ENCODE measurements around the gene ARSJ. TPM values are rescaled to one million over a fixed set of nuclear protein-coding genes. Genes with fewer than 3 reads are reported as not detected.

Gene ARSJ
- total RNA-seq, 2 donors from 2014 or later = 0.45 TPM; not detected in 1

DNA sequence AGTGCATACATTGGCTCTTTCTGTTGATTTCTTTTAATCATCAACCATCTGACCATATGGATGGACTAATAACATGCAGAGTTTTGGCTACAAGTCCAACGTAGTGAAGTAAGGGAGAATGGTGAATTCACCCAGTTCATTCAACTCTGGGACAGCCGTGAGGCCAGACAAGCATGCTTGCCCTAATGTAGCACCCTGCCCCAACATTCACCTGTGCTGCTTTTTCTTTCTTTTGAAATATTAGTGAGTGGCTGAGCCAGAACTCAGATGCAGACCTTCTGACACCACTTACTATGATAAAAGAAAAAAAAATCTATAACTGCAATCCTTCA is 17.5 kb downstream of the ARSJ start:
- Mint-ChIP-seq H3K27ac (no peak overlapping the region), H3K4me1 (peaks cover 3% of the 10 kb centered on the region), H3K36me3 (ENCODE audit: low read depth) (peaks cover 2% of the 10 kb centered on the region), H3K4me3 (no peak overlapping the region), H3K27me3 (no peaks in the 10 kb centered on the region)
- DNase-seq (no peak), ATAC-seq (no peak)
- H3K9me3 ChIP-seq (ENCODE audit: control insufficient read depth, low read length, poor library complexity, severe bottlenecking) = no peaks in the 10 kb centered on the region

DNA sequence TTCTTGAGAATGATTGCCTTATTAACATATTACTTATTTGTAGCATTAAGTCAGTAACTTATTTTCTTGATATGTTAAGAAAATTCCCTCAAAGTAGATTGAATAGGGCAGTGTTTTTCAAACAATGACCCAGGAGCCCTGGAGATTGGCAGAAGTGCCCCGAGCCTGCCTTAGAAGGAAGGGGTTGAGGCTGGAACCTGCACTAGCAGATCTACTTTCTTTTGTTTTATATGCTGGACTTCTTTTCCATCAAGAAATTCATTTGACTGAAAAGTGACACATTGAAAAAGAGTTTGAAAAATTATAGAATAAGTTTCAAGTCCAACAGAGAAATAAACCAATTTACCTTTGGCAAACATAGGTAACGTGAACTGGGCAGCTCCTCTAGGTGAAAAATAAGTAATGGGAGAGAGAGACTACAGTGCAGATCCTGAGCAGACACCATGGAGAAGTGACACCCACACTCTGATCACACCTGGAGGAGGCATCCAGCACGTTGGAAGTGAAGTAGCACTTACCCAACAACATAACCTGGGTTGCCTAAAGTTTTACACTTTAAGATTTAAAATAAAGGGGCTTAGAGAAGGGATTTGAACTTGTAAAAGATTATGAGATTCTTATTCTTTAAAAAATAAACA is 18.6 kb downstream of the ARSJ start:
- Mint-ChIP-seq H3K4me3 (no peak overlapping the region), H3K36me3 (ENCODE audit: low read depth) (peaks cover 2% of the 10 kb centered on the region)

DNA sequence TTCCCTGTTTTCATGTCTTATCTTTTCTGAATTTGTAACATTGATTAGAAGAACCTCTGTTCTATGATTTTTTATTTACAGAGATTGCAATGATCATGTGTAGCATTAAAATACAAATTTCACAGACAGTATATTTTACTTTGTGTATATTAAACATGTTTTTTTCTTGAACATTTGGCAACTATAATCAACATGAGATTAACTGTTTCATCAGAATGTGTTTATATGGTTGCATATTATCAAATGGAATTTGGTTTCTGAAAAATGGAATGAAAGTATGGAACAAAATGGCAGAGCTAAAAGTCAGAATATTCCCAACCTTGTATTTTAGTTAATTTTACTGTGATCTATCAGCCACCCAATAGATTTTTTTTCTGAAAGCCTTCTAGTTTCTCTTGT is 19.9 kb downstream of the ARSJ start:
- DNase-seq (no peak), ATAC-seq (no peak)
- H3K9me3 ChIP-seq (ENCODE audit: control insufficient read depth, low read length, poor library complexity, severe bottlenecking) = no peaks in the 10 kb centered on the region
- H3K27me3 Mint-ChIP-seq = peaks cover 10% of the 10 kb centered on the region
- H3K4me1 Mint-ChIP-seq = peaks cover 3% of the 10 kb centered on the region
- no peak overlapping the region for H3K4me3 Mint-ChIP-seq
- peaks cover 2% of the 10 kb centered on the region for H3K36me3 Mint-ChIP-seq (ENCODE audit: low read depth)
- H3K27ac Mint-ChIP-seq = no peak overlapping the region

More for the DNA sequence above, 18.6 kb downstream of the ARSJ start:
- Mint-ChIP-seq H3K27ac (no peak overlapping the region), H3K4me1 (peaks cover 3% of the 10 kb centered on the region), H3K27me3 (peaks cover 10% of the 10 kb centered on the region)
- H3K9me3 ChIP-seq (ENCODE audit: control insufficient read depth, low read length, poor library complexity, severe bottlenecking) = no peaks in the 10 kb centered on the region
- no peak for ATAC-seq
- no peak for DNase-seq

DNA sequence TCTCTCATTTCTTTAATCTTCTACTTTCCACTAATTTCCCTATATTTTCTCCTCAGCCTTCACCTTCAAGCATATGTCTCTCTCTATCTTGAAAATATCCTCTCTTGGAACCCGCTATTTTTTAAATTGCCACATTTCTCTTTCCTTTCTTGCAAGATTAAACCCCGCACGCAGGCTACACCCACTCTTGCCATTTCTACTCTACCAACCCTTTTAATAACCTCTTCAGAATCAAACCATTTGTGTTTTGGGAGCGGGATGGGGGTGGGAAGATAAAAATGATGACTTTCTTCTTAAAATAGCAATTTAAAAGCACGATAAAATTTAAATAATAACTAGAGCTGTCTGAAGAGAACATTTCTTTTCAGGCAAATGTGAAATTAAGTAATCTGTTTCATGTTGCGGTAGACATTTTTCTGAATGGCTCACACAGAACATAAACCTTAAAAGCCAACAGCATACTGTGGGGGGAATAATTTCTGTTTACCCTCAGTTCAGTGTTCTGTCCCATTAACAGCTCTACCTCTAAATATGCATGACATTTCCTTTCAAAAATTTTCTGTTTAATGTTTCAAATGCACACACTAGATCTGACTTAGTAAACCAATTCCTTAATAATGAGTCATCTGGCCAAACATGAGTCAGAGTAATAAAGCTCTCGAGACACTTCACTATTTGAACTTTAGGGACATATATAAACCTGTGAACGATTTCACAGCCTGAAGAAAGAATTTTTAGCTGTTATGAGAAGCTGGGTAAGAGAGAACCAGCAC is 20.5 kb downstream of the ARSJ start:
- H3K36me3 Mint-ChIP-seq (ENCODE audit: low read depth) = peaks cover 2% of the 10 kb centered on the region
- H3K4me1 Mint-ChIP-seq = peaks cover 5% of the 10 kb centered on the region
- ATAC-seq = no peak
- no peak overlapping the region for H3K4me3 Mint-ChIP-seq
- no peak for DNase-seq
- H3K27me3 Mint-ChIP-seq = peaks cover 10% of the 10 kb centered on the region
- H3K9me3 ChIP-seq (ENCODE audit: control insufficient read depth, low read length, poor library complexity, severe bottlenecking) = no peaks in the 10 kb centered on the region
- H3K27ac Mint-ChIP-seq = no peak overlapping the region

DNA sequence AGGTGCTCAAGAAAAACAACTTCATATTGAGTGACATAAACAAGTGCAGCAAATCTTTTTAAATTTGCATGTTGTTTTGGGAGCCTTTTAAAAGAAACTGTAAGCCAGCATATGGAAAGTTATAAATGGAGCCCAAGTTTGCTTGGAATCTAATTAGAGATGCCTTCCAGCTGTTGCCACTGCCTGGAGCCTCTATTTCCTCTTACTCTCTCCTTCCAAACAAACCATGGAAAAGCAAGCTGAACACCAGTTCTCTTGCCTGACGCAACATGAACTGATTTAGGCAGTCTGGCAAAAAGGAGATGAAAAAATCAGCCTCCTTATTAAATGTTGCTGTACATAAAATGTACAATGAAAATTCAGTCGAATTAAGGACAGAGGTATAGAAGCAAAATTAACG is 21.5 kb downstream of the ARSJ start:
- no peaks in the 10 kb centered on the region for H3K9me3 ChIP-seq (ENCODE audit: control insufficient read depth, low read length, poor library complexity, severe bottlenecking)
- no peak for ATAC-seq
- no peak overlapping the region for H3K4me3 Mint-ChIP-seq
- no peak for DNase-seq
- peaks cover 10% of the 10 kb centered on the region for H3K27me3 Mint-ChIP-seq
- peaks cover 2% of the 10 kb centered on the region for H3K36me3 Mint-ChIP-seq (ENCODE audit: low read depth)
- no peak overlapping the region for H3K27ac Mint-ChIP-seq
- peaks cover 8% of the 10 kb centered on the region for H3K4me1 Mint-ChIP-seq

DNA sequence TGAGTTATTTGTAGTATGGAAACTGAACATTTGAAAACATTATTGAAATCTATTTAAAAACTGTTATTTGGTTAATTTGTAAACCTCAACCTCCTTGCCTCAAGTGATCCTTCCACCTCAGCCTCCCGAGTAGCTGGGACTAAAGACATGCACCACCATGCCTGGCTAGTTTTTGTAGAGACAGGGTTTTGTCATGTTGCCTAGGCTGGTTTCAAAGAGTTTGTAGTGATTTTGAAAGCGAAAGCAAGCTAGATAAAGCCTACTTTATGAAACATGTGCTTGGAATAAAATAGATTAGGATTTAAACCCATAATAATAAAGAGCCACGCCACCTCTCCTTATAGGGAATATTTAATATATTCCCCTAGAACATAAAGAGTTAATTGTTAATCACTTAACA is 23.5 kb downstream of the ARSJ start:
- ATAC-seq = no peak
- Mint-ChIP-seq H3K36me3 (ENCODE audit: low read depth) (no peaks in the 10 kb centered on the region), H3K27me3 (peaks cover 10% of the 10 kb centered on the region), H3K27ac (no peak overlapping the region), H3K4me1 (peaks cover 12% of the 10 kb centered on the region), H3K4me3 (no peak overlapping the region)
- no peak for DNase-seq
- no peaks in the 10 kb centered on the region for H3K9me3 ChIP-seq (ENCODE audit: control insufficient read depth, low read length, poor library complexity, severe bottlenecking)

GRCh38 chr4:113955411-113955810 is 24.0 kb downstream of the ARSJ start:
- peaks cover 11% of the 10 kb centered on the region for H3K27me3 Mint-ChIP-seq
- H3K36me3 Mint-ChIP-seq (ENCODE audit: low read depth) = no peaks in the 10 kb centered on the region
- no peaks in the 10 kb centered on the region for H3K9me3 ChIP-seq (ENCODE audit: control insufficient read depth, low read length, poor library complexity, severe bottlenecking)
- H3K4me3 Mint-ChIP-seq = no peak overlapping the region
- ATAC-seq (no peak), DNase-seq (no peak)
- no peak overlapping the region for H3K27ac Mint-ChIP-seq
- H3K4me1 Mint-ChIP-seq = peaks cover 14% of the 10 kb centered on the region

DNA sequence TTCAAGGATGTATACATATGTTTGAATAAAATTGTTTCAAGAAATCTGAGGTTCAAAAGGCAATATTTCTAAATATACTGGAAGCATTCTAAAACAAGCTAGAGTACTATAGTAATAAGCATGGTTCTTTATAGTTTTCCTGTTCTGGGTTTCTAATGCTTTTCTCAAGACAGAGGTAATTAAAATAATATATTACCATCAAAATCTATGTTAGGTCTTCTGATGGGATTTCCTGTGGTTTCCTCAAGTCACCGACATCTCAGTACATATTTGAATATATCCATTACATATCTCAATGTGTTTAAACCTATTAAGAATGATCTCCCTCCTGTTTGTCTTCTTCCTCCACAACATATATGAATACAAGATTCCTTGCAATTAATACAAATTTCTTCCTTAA is 25.6 kb downstream of the ARSJ start:
- no peak for DNase-seq
- ATAC-seq = no peak
- H3K9me3 ChIP-seq (ENCODE audit: control insufficient read depth, low read length, poor library complexity, severe bottlenecking) = no peaks in the 10 kb centered on the region
- Mint-ChIP-seq H3K27ac (peak overlapping the region; percentile 19), H3K36me3 (ENCODE audit: low read depth) (no peaks in the 10 kb centered on the region), H3K4me1 (peaks cover 16% of the 10 kb centered on the region), H3K4me3 (no peak overlapping the region), H3K27me3 (peaks cover 15% of the 10 kb centered on the region)

- peaks cover 15% of the 10 kb centered on the region for H3K27me3 Mint-ChIP-seq
- DNase-seq = peak in 1 of 3 donors; percentile 6
- H3K4me3 Mint-ChIP-seq = no peak overlapping the region
- peaks cover 15% of the 10 kb centered on the region for H3K4me1 Mint-ChIP-seq
- no peaks in the 10 kb centered on the region for H3K36me3 Mint-ChIP-seq (ENCODE audit: low read depth)
- H3K27ac Mint-ChIP-seq = peak overlapping the region; percentile 19
- H3K9me3 ChIP-seq (ENCODE audit: control insufficient read depth, low read length, poor library complexity, severe bottlenecking) = no peaks in the 10 kb centered on the region
- peak; percentile 79 for ATAC-seq
Observed at GRCh38 chr4:113952452-113953029, 26.9 kb downstream of the ARSJ start.

- Mint-ChIP-seq H3K4me1 (peaks cover 15% of the 10 kb centered on the region), H3K27me3 (peaks cover 9% of the 10 kb centered on the region), H3K36me3 (ENCODE audit: low read depth) (no peaks in the 10 kb centered on the region), H3K4me3 (no peak overlapping the region), H3K27ac (no peak overlapping the region)
- DNase-seq (no peak), ATAC-seq (no peak)
- H3K9me3 ChIP-seq (ENCODE audit: control insufficient read depth, low read length, poor library complexity, severe bottlenecking) = no peaks in the 10 kb centered on the region
Observed at GRCh38 chr4:113951263-113951662, 28.2 kb downstream of the ARSJ start.

GRCh38 chr4:113950207-113950606 is 29.2 kb downstream of the ARSJ start:
- H3K9me3 ChIP-seq (ENCODE audit: control insufficient read depth, low read length, poor library complexity, severe bottlenecking) = no peaks in the 10 kb centered on the region
- Mint-ChIP-seq H3K4me3 (no peak overlapping the region), H3K27ac (no peak overlapping the region), H3K4me1 (peaks cover 15% of the 10 kb centered on the region), H3K27me3 (peaks cover 14% of the 10 kb centered on the region), H3K36me3 (ENCODE audit: low read depth) (no peaks in the 10 kb centered on the region)
- ATAC-seq (no peak), DNase-seq (no peak)

DNA sequence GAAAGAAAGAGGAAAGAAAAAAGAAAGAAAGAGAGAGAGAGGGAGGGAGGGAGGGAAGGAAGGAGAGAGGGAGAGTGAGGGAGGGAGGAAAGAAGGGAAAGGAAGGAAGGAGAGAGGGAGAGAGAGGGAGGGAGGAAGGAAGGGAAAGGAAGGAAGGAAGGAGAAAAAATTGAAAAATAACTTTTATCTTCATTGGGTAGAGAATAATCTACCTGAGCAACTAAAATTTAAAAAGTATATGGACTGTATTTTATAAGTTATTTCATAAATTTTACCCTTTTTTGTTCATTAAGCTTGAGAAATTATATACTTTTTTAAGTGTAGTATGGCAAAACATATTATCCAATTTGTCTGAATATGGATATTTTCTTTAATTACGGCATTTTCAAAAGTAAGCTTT is 32.0 kb downstream of the ARSJ start:
- peaks cover 14% of the 10 kb centered on the region for H3K27me3 Mint-ChIP-seq
- H3K27ac Mint-ChIP-seq = peak overlapping the region; percentile 72
- no peaks in the 10 kb centered on the region for H3K9me3 ChIP-seq (ENCODE audit: control insufficient read depth, low read length, poor library complexity, severe bottlenecking)
- H3K4me1 Mint-ChIP-seq = peaks cover 21% of the 10 kb centered on the region
- DNase-seq (no peak), ATAC-seq (no peak)
- no peaks in the 10 kb centered on the region for H3K36me3 Mint-ChIP-seq (ENCODE audit: low read depth)
- no peak overlapping the region for H3K4me3 Mint-ChIP-seq

- H3K4me1 Mint-ChIP-seq = peaks cover 19% of the 10 kb centered on the region
- ATAC-seq (no peak), DNase-seq (no peak)
- H3K9me3 ChIP-seq (ENCODE audit: control insufficient read depth, low read length, poor library complexity, severe bottlenecking) = no peaks in the 10 kb centered on the region
- H3K27ac Mint-ChIP-seq = no peak overlapping the region
- H3K27me3 Mint-ChIP-seq = peaks cover 14% of the 10 kb centered on the region
- no peak overlapping the region for H3K4me3 Mint-ChIP-seq
- H3K36me3 Mint-ChIP-seq (ENCODE audit: low read depth) = no peaks in the 10 kb centered on the region
Observed at GRCh38 chr4:113945906-113946305, 33.5 kb downstream of the ARSJ start.

All from T-helper 17 cell (primary cell).